HL-60 (cell line): ENCODE measurements around the gene TENM4.
A peak's percentile ranks its signal among the peaks of the same experiment; 100 is the strongest.

ENCODE experiments used
- DNase-seq, 2 experiments: peaks; one replicate each; pipeline ENCODE4 v3.0.0-alpha.2; 2010 to 2020; ENCODE audit warnings: low read depth in 1 of 2, low spot score in 1 of 2
- H3K27ac ChIP-seq: fragments of 250-450 bp; sonication (Bioruptor Pico); replicated peaks from 2 replicates; pipeline ENCODE4 v1.5.1; 2020; ENCODE audit warnings: mild to moderate bottlenecking, moderate library complexity
- H3K27me3 ChIP-seq: fragments of 250-450 bp; sonication (Bioruptor Pico); 2 replicates; pipeline ENCODE4 v1.5.1; 2021; ENCODE audit warnings: mild to moderate bottlenecking, moderate library complexity; ENCODE audit not compliant: insufficient read depth, poor library complexity, severe bottlenecking
- H3K4me3 ChIP-seq: replicated peaks from 2 replicates; pipeline ENCODE4 v1.5.1; 2011; ENCODE audit warnings: mild to moderate bottlenecking, control low read depth, low read length; ENCODE audit not compliant: insufficient read depth
- GABPA ChIP-seq: IDR thresholded peaks from 2 replicates; pipeline ENCODE4 v1.6.1; 2012; ENCODE audit warnings: low read depth
- POLR2AphosphoS5 ChIP-seq: IDR thresholded peaks from 2 replicates; pipeline ENCODE4 v1.6.1; 2012; ENCODE audit warnings: low read depth
- SPI1 ChIP-seq: IDR thresholded peaks from 2 replicates; pipeline ENCODE4 v1.6.1; 2012; ENCODE audit warnings: low read depth, mild to moderate bottlenecking, borderline replicate concordance
- TF ChIP-seq, protein P1 (sequence below): IDR thresholded peaks from one replicate; pipeline ENCODE4 v1.5.1; 2011; ENCODE audit warnings: low read length, control low read depth, inconsistent platforms; ENCODE audit not compliant: insufficient read depth
- TF ChIP-seq, protein P2 (sequence below): IDR thresholded peaks from 2 replicates; pipeline ENCODE4 v1.6.1; 2012; ENCODE audit warnings: low read depth; ENCODE audit not compliant: insufficient replicate concordance

The TENM4 gene

DNA sequence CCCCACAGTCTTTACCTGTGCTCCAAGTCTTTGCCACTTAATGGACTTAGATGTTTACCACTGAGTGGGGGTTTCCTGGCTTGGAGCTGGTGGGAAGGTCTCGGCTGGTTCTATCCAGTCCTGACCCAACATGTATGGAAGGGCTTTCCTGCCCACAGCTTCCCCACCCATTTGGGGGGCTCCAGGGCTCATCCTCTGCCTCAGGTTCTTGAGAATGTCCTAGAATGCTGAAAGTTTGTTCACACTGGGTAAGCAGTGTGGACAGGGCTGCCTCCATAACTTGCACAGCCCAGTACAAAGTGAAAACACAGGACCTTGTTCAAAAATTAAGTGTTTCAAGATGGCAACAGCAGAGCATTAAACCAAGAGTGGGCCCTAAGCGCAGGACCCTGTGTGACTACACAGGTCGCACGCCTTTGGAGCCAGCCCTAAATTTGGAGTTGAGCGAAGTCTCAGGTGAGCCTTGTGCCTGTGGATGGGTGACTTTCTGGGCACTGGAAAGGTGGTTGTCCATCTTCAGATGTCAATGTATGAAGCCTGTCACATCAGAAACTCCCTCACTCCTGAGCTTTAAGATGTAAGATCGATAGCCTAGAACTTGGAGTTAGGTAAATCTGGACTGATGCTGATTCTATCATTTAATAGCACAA is 793.4 kb downstream of the TENM4 start:
- TF ChIP-seq, protein P1, sequence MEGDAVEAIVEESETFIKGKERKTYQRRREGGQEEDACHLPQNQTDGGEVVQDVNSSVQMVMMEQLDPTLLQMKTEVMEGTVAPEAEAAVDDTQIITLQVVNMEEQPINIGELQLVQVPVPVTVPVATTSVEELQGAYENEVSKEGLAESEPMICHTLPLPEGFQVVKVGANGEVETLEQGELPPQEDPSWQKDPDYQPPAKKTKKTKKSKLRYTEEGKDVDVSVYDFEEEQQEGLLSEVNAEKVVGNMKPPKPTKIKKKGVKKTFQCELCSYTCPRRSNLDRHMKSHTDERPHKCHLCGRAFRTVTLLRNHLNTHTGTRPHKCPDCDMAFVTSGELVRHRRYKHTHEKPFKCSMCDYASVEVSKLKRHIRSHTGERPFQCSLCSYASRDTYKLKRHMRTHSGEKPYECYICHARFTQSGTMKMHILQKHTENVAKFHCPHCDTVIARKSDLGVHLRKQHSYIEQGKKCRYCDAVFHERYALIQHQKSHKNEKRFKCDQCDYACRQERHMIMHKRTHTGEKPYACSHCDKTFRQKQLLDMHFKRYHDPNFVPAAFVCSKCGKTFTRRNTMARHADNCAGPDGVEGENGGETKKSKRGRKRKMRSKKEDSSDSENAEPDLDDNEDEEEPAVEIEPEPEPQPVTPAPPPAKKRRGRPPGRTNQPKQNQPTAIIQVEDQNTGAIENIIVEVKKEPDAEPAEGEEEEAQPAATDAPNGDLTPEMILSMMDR = no peak
- TF ChIP-seq, protein P2, sequence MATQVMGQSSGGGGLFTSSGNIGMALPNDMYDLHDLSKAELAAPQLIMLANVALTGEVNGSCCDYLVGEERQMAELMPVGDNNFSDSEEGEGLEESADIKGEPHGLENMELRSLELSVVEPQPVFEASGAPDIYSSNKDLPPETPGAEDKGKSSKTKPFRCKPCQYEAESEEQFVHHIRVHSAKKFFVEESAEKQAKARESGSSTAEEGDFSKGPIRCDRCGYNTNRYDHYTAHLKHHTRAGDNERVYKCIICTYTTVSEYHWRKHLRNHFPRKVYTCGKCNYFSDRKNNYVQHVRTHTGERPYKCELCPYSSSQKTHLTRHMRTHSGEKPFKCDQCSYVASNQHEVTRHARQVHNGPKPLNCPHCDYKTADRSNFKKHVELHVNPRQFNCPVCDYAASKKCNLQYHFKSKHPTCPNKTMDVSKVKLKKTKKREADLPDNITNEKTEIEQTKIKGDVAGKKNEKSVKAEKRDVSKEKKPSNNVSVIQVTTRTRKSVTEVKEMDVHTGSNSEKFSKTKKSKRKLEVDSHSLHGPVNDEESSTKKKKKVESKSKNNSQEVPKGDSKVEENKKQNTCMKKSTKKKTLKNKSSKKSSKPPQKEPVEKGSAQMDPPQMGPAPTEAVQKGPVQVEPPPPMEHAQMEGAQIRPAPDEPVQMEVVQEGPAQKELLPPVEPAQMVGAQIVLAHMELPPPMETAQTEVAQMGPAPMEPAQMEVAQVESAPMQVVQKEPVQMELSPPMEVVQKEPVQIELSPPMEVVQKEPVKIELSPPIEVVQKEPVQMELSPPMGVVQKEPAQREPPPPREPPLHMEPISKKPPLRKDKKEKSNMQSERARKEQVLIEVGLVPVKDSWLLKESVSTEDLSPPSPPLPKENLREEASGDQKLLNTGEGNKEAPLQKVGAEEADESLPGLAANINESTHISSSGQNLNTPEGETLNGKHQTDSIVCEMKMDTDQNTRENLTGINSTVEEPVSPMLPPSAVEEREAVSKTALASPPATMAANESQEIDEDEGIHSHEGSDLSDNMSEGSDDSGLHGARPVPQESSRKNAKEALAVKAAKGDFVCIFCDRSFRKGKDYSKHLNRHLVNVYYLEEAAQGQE = no peak
- no peak for TF ChIP-seq SPI1
- TF ChIP-seq GABPA = no peak
- TF ChIP-seq POLR2AphosphoS5 = no peak
- Histone ChIP-seq H3K27me3 (peaks cover 6% of the 10 kb centered on the region), H3K4me3 (no peak overlapping the region), H3K27ac (no peak overlapping the region)
- DNase-seq = no peak

DNA sequence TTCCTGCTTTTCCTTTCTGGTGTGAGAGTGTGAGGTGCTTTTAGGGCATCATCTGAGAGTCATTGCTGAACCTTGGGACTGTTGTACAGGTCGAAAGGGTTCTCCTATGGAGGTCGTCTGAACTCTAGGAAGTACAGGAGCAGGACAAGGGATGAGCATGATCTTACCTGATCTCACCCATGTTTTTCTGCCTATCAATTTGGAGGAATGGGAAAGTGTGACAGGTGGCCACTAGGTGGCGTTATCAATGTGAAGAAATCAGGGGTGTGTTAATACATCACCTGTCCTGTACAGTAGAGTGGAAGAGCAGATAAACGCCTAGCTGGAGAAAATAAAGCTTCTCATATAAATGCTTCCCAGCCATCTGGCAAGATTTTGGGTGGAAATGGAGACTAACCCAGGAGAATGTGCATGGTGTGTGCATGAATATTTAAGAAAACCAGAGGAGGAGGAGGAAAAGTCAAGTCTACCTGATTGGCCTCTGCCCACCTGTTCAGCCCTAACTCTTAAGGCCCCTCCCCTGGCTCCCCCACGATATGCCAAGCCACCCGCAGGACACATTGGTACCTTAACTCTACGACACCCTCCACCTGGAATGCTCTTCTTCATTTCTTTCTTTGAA is 794.2 kb downstream of the TENM4 start:
- TF ChIP-seq POLR2AphosphoS5 = no peak
- no peak for TF ChIP-seq GABPA
- TF ChIP-seq, protein P1 = peak; percentile 63
- Histone ChIP-seq H3K27ac (no peak overlapping the region), H3K27me3 (peaks cover 6% of the 10 kb centered on the region), H3K4me3 (no peak overlapping the region)
- peak; percentile 4 to 35 for DNase-seq

DNA sequence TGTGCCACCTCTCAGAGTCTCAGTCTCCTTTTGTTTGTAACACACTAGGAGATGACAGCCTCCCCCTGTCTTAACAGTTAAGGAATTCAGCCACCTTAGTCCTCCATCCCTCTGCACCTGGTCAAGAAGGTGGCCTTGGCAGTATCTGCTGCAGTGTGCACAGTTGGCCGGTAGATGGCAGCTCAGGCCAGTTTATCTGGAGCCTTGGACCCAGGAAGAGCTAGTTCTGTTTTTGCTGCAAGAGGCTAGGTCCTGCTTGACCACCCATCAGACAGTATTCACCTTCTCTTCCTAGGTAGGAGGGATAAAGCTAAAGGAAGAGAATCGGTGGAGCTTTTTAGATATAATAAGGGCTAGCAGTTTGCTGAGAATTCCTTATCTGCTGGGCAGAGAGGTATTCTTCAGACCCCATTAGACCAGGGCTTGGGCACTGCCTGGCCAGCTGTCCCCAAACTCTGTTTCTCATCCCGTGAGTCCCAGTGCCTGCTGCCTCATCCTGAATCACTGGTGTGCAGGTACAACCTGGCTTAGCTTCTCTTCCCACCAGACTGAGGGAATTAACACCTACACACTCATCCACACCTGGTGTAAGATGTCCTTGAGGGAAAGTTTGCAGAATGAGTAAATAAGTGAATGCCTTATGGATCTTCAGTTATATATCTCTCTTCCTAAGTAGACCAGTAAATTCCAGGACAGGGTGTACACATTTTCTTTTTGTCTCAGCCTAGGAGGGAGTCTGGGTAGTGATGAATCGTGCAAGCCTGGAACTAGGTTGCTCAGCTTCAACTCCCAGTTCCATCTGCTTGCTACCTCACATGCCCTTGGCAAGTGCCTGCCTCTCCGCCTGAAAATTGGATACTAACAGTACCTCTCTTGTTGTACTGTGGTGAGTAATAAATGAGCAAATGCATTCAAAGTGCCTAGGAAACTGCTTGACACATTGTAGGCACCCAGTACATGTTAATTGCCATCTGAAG is 795.3 kb downstream of the TENM4 start:
- TF ChIP-seq, protein P2 = no peak
- TF ChIP-seq GABPA = no peak
- no peak for TF ChIP-seq POLR2AphosphoS5
- TF ChIP-seq SPI1 = no peak
- TF ChIP-seq, protein P1 = peak; percentile 87
- Histone ChIP-seq H3K27ac (no peak overlapping the region), H3K27me3 (peaks cover 6% of the 10 kb centered on the region), H3K4me3 (no peak overlapping the region)
- DNase-seq = peak; percentile 42 to 62
